Measurements from ENCODE around the gene AGMO. TPM values are rescaled to one million over a fixed set of nuclear protein-coding genes. Genes with fewer than 3 reads are reported as not detected.

The AGMO gene
- total RNA-seq, 1 experiment from 2014 or later = 0.11 TPM

GRCh38 chr7:15571301-15571878 is 9.6 kb upstream of the AGMO start:
- CTCF ChIA-PET = no interaction called here
- H3K9me3 ChIP-seq (ENCODE audit: low read length) = no peaks in the 10 kb centered on the region
- POLR2A ChIA-PET (ENCODE audit: unreplicated experiment) = no interaction called here

GRCh38 chr7:15567652-15568051 is 5.8 kb upstream of the AGMO start:
- no peak for TF ChIP-seq EZH2phosphoT487 (IDR thresholded peaks at IDR 0.05; ENCODE audit: borderline replicate concordance, low read length)
- no peak for TF ChIP-seq CTCF (conservative IDR thresholded peaks at IDR 0.05; ENCODE audit: low read depth, low read length)
- TF ChIP-seq EZH2 (IDR thresholded peaks at IDR 0.05; ENCODE audit: low read length, unreplicated experiment) = no peak
- BruUV-seq (replicated peaks) = no TSS peak
- H3K36me3 ChIP-seq (ENCODE audit: low read depth, low read length) = no peaks in the 10 kb centered on the region
- H4K20me1 ChIP-seq (ENCODE audit: low read length) = no peaks in the 10 kb centered on the region
- no peaks in the 10 kb centered on the region for H3K27me3 ChIP-seq (ENCODE audit: low read length)
- H3K9me3 ChIP-seq (ENCODE audit: low read length) = no peaks in the 10 kb centered on the region
- no peaks in the 10 kb centered on the region for H3K79me2 ChIP-seq (ENCODE audit: low read length)
- no peak overlapping the region for H3K9ac ChIP-seq (ENCODE audit: low read length)
- DNase-seq = no peak
- ChIA-PET CTCF (no interaction called here), POLR2A (ENCODE audit: unreplicated experiment) (no interaction called here)
- ATAC-seq = no peak
- H3K27ac ChIP-seq (ENCODE audit: low read length) = no peak overlapping the region
- no peaks in the 10 kb centered on the region for H3F3A ChIP-seq (ENCODE audit: low read length, unreplicated experiment)
- H3K4me3 ChIP-seq (ENCODE audit: low read length) = no peak overlapping the region
- no peaks in the 10 kb centered on the region for H3K4me1 ChIP-seq (ENCODE audit: insufficient read depth, low read length)
- no peak overlapping the region for H2AFZ ChIP-seq (ENCODE audit: low read length)
- intact Hi-C loops (cut with micrococcal nuclease) = no loop called here
- H3K9me2 ChIP-seq (replicated peaks; ENCODE audit: low read length) = no peaks in the 10 kb centered on the region
- H3K4me2 ChIP-seq (ENCODE audit: low read length) = no peak overlapping the region

More at GRCh38 chr7:15571301-15571878, 9.6 kb upstream of the AGMO start:
- H3K4me2 ChIP-seq (ENCODE audit: low read length) = no peak overlapping the region
- no peaks in the 10 kb centered on the region for H4K20me1 ChIP-seq (ENCODE audit: low read length)
- H3K36me3 ChIP-seq (ENCODE audit: low read depth, low read length) = no peaks in the 10 kb centered on the region
- TF ChIP-seq EZH2phosphoT487 (IDR thresholded peaks at IDR 0.05; ENCODE audit: borderline replicate concordance, low read length) = no peak
- TF ChIP-seq EZH2 (IDR thresholded peaks at IDR 0.05; ENCODE audit: low read length, unreplicated experiment) = no peak
- TF ChIP-seq CTCF (conservative IDR thresholded peaks at IDR 0.05; ENCODE audit: low read depth, low read length) = no peak
- H3K9ac ChIP-seq (ENCODE audit: low read length) = no peak overlapping the region
- no peaks in the 10 kb centered on the region for H3F3A ChIP-seq (ENCODE audit: low read length, unreplicated experiment)
- no peaks in the 10 kb centered on the region for H3K27me3 ChIP-seq (ENCODE audit: low read length)
- no TSS peak for BruUV-seq (replicated peaks)
- H3K4me3 ChIP-seq (ENCODE audit: low read length) = no peak overlapping the region
- no peaks in the 10 kb centered on the region for H3K4me1 ChIP-seq (ENCODE audit: insufficient read depth, low read length)
- H3K79me2 ChIP-seq (ENCODE audit: low read length) = no peaks in the 10 kb centered on the region
- peak; percentile 55 for DNase-seq
- no peaks in the 10 kb centered on the region for H3K9me2 ChIP-seq (replicated peaks; ENCODE audit: low read length)
- H2AFZ ChIP-seq (ENCODE audit: low read length) = no peak overlapping the region
- H3K27ac ChIP-seq (ENCODE audit: low read length) = no peak overlapping the region
- ATAC-seq = peak; percentile 89
- intact Hi-C loops (cut with micrococcal nuclease) = no loop called here

- no peaks in the 10 kb centered on the region for H3K9me3 ChIP-seq (ENCODE audit: low read length)
- ATAC-seq (no peak), DNase-seq (no peak)
- CTCF ChIA-PET = no interaction called here
- TF ChIP-seq EZH2phosphoT487 (IDR thresholded peaks at IDR 0.05; ENCODE audit: borderline replicate concordance, low read length) (no peak), CTCF (conservative IDR thresholded peaks at IDR 0.05; ENCODE audit: low read depth, low read length) (no peak), EZH2 (IDR thresholded peaks at IDR 0.05; ENCODE audit: low read length, unreplicated experiment) (no peak)
- H3K4me2 ChIP-seq (ENCODE audit: low read length) = no peak overlapping the region
- no peaks in the 10 kb centered on the region for H3K27me3 ChIP-seq (ENCODE audit: low read length)
- H3K27ac ChIP-seq (ENCODE audit: low read length) = no peak overlapping the region
- BruUV-seq (replicated peaks) = no TSS peak
- no peaks in the 10 kb centered on the region for H3K4me1 ChIP-seq (ENCODE audit: insufficient read depth, low read length)
- no peaks in the 10 kb centered on the region for H3K36me3 ChIP-seq (ENCODE audit: low read depth, low read length)
- no peaks in the 10 kb centered on the region for H3K9me2 ChIP-seq (replicated peaks; ENCODE audit: low read length)
- no peak overlapping the region for H3K4me3 ChIP-seq (ENCODE audit: low read length)
- no peaks in the 10 kb centered on the region for H4K20me1 ChIP-seq (ENCODE audit: low read length)
- H2AFZ ChIP-seq (ENCODE audit: low read length) = no peak overlapping the region
- no peak overlapping the region for H3K9ac ChIP-seq (ENCODE audit: low read length)
- intact Hi-C loops (cut with micrococcal nuclease) = no loop called here
- POLR2A ChIA-PET (ENCODE audit: unreplicated experiment) = no interaction called here
- no peaks in the 10 kb centered on the region for H3F3A ChIP-seq (ENCODE audit: low read length, unreplicated experiment)
- no peaks in the 10 kb centered on the region for H3K79me2 ChIP-seq (ENCODE audit: low read length)
Measured at GRCh38 chr7:15567036-15567435, 5.2 kb upstream of the AGMO start.

Data from PC-3 (cell line).